HepG2 (cell line): ENCODE data around the gene KLF16. TPM values are rescaled to one million over a fixed set of nuclear protein-coding genes. Genes with fewer than 3 reads are reported as not detected.

Experiments used
- ATF7-NPFF ChIP-seq: sonication (generic); formaldehyde crosslinking; IDR thresholded peaks from 2 replicates; pipeline ENCODE4 v1.8.1; 2023; ENCODE audit warnings: mild to moderate bottlenecking, low read depth, missing genetic modification reagents, moderate library complexity
- CHD4 ChIP-seq: fragments of 200-600 bp; sonication (generic); IDR thresholded peaks from 2 replicates; pipeline ENCODE4 v1.7.0; 2017; ENCODE audit warnings: mild to moderate bottlenecking, low read length, borderline replicate concordance
- GPN1 ChIP-seq: sonication (generic); formaldehyde crosslinking; IDR thresholded peaks from 2 replicates; pipeline ENCODE4 v1.5.1; 2020; ENCODE audit warnings: missing genetic modification reagents, borderline replicate concordance
- HMGXB4 ChIP-seq, 2 experiments: sonication (generic) in 1 of 2; formaldehyde crosslinking in 1 of 2; IDR thresholded peaks; 2 replicates each; pipeline versions ENCODE4 v1.4.0 to v1.6.1; 2018 to 2020; ENCODE audit warnings: missing genetic modification reagents in 2 of 2, borderline replicate concordance in 1 of 2, low read depth in 1 of 2, mild to moderate bottlenecking in 1 of 2, missing biosample characterization in 1 of 2
- KDM3A ChIP-seq: IDR thresholded peaks from 2 replicates; pipeline ENCODE4 v1.6.1; 2018; ENCODE audit warnings: low read depth, missing compliant biosample characterization
- MBD4 ChIP-seq: IDR thresholded peaks from 2 replicates; pipeline ENCODE4 v1.6.1; 2012; ENCODE audit warnings: low read length, inconsistent platforms, borderline replicate concordance
- PATZ1 ChIP-seq: sonication (generic); formaldehyde crosslinking; IDR thresholded peaks from 2 replicates; pipeline ENCODE4 v1.4.0; 2020; ENCODE audit warnings: missing genetic modification reagents
- PHF8 ChIP-seq: sonication (generic); formaldehyde crosslinking; IDR thresholded peaks from 2 replicates; pipeline ENCODE4 v1.5.0; 2020; ENCODE audit warnings: missing genetic modification reagents
- PPARG ChIP-seq: conservative IDR thresholded peaks from 2 replicates; pipeline ENCODE4 v1.6.1; 2016; ENCODE audit warnings: missing biosample characterization, missing genetic modification reagents
- TBX2 ChIP-seq: sonication (generic); formaldehyde crosslinking; IDR thresholded peaks from 2 replicates; pipeline ENCODE4 v1.5.0; 2020; ENCODE audit warnings: missing genetic modification reagents, mild to moderate bottlenecking, borderline replicate concordance
- THRA ChIP-seq: sonication (generic); formaldehyde crosslinking; IDR thresholded peaks from 2 replicates; pipeline ENCODE4 v1.4.0; 2020; ENCODE audit warnings: missing genetic modification reagents, borderline replicate concordance
- XRCC5 ChIP-seq: fragments of 200-400 bp; formaldehyde crosslinking; optimal IDR thresholded peaks from 2 replicates; pipeline ENCODE3; 2017; ENCODE audit warnings: mild to moderate bottlenecking, low read length
- ZBTB8A ChIP-seq: sonication (generic); formaldehyde crosslinking; IDR thresholded peaks from 2 replicates; pipeline ENCODE4 v1.4.0; 2020; ENCODE audit warnings: mild to moderate bottlenecking, low read depth, missing genetic modification reagents, borderline replicate concordance
- ZC3H13 ChIP-seq: sonication (generic); formaldehyde crosslinking; IDR thresholded peaks from 2 replicates; pipeline ENCODE4 v1.8.1; 2023; ENCODE audit warnings: mild to moderate bottlenecking, missing genetic modification reagents, moderate library complexity
- ZMYM3 ChIP-seq: sonication (generic); formaldehyde crosslinking; IDR thresholded peaks from 2 replicates; pipeline ENCODE4 v1.5.1; 2020; ENCODE audit warnings: mild to moderate bottlenecking, missing genetic modification reagents
- ZNF136 ChIP-seq: sonication (generic); formaldehyde crosslinking; IDR thresholded peaks from 2 replicates; pipeline ENCODE4 v1.8.1; 2022; ENCODE audit warnings: low read depth, mild to moderate bottlenecking, moderate library complexity, missing genetic modification reagents
- ZNF234 ChIP-seq: sonication (generic); formaldehyde crosslinking; conservative IDR thresholded peaks from 2 replicates; pipeline ENCODE4 v1.5.1; 2020; ENCODE audit warnings: mild to moderate bottlenecking, missing genetic modification reagents
- ZNF678 ChIP-seq: sonication (generic); formaldehyde crosslinking; IDR thresholded peaks from 2 replicates; pipeline ENCODE4 v1.4.0; 2020; ENCODE audit warnings: mild to moderate bottlenecking, missing genetic modification reagents
- polyA plus RNA-seq, 8 experiments: library from polyadenylated mRNA; depleted of rRNA in 3 of 8; stranded (reverse) in 7 of 8; unstranded in 1 of 8; fragments of >200 nt; fragmentation: Illumina TruSeq in 4 of 8; extraction: Trizol in 4 of 8; gene quantifications; 2 replicates each; pipeline versions ENCODE4 v1.2.1 to v1.2.3, GENCODE V29; 2011 to 2016; ENCODE audit warnings: low read depth in 4 of 8, missing spikeins in 1 of 8, mixed read lengths in 1 of 8; ENCODE audit not compliant: insufficient read depth in 1 of 8
- total RNA-seq, 5 experiments: library from RNA; depleted of rRNA; stranded (reverse); fragments of >200 nt; fragmentation: Illumina TruSeq; extraction: Trizol; gene quantifications; 2 replicates each; pipeline ENCODE4 v1.2.3, GENCODE V29; 2016; ENCODE audit warnings: low read depth in 1 of 5
- TF ChIP-seq, protein P1 (sequence below): sonication (generic); formaldehyde crosslinking; IDR thresholded peaks from 2 replicates; pipeline ENCODE4 v1.8.0; 2022; ENCODE audit warnings: low read depth, missing genetic modification reagents
- TF ChIP-seq, protein P2 (sequence below): sonication (generic); formaldehyde crosslinking; conservative IDR thresholded peaks from 2 replicates; pipeline ENCODE4 v1.8.1; 2023; ENCODE audit warnings: missing genetic modification reagents
- TF ChIP-seq, protein P3 (sequence below): IDR thresholded peaks from 2 replicates; pipeline ENCODE4 v1.6.1; 2016; ENCODE audit warnings: low read depth, borderline replicate concordance

The KLF16 gene
- total and polyA plus RNA-seq, 2 of the 13 experiments (the other 11 are each of a cell fraction or from before 2014, with no cell fraction given) = 3.5 to 6.7 TPM

DNA sequence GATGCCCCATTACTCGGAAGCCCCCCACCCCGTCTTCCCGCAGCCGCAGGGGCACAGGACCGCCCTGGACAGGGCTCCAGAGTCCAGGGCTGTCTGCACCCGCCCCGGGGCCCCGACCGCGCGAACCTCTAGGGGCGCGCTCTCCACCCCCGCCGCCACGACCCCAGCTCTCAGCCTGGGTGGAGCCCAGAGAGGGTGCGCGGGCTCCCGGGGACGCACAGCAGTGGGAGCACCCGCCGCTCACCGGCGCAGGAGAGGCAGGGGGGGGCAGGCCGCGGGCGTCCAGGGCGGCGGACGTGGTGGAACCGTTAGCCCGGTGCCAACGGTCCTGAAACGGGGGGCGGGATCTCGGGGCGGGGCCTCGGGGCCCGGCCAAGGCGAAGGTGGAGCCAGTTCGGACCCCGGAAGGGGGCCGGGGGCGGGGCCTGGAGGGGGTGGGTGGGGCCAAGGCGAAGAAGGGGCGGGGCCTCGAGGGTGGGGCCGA is 51.4 kb downstream of the KLF16 start, which contains the start of gene ATP8B3 (continued):
- TF ChIP-seq, protein P1, sequence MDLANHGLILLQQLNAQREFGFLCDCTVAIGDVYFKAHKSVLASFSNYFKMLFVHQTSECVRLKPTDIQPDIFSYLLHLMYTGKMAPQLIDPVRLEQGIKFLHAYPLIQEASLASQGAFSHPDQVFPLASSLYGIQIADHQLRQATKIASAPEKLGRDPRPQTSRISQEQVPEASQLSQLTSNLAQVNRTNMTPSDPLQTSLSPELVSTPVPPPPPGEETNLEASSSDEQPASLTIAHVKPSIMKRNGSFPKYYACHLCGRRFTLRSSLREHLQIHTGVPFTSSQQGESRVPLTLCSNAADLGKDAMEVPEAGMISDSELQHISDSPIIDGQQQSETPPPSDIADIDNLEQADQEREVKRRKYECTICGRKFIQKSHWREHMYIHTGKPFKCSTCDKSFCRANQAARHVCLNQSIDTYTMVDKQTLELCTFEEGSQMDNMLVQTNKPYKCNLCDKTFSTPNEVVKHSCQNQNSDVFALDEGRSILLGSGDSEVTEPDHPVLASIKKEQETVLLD (CRISPR knock-in tag) = peak; percentile 40; the same call in 1 of the 2 replicates
- TF ChIP-seq XRCC5 (peak; percentile 9), ATF7-NPFF (CRISPR knock-in tag) (0 out of 2 replicates have a peak, but pooled peaks have one; percentile 32), PHF8 (CRISPR knock-in tag) (0 out of 2 replicates have a peak, but pooled peaks have one; percentile 53), ZC3H13 (0 out of 2 replicates have a peak, but pooled peaks have one; percentile 35), ZNF234 (CRISPR knock-in tag) (no peak), KDM3A (CRISPR knock-in tag) (no peak), TBX2 (CRISPR knock-in tag) (no peak), CHD4 (peak; percentile 56; the same call in 1 of the 2 replicates), ZNF136 (no peak), PATZ1 (CRISPR knock-in tag) (0 out of 2 replicates have a peak, but pooled peaks have one; percentile 8), PPARG (CRISPR knock-in tag) (0 out of 2 replicates have a peak, but pooled peaks have one; percentile 9), ZBTB8A (CRISPR knock-in tag) (no peak), HMGXB4 (CRISPR knock-in tag; IDR thresholded peaks at IDR 0.05; ENCODE audit: borderline replicate concordance in 1 of 2, low read depth in 1 of 2) (0 out of 4 replicates have a peak, but pooled peaks of 1 of the 2 experiments have one; percentile 4), MBD4 (no peak), THRA (no peak), GPN1 (CRISPR knock-in tag) (no peak), ZNF678 (CRISPR knock-in tag) (no peak), ZMYM3 (peak; percentile 94)
- TF ChIP-seq, protein P2, sequence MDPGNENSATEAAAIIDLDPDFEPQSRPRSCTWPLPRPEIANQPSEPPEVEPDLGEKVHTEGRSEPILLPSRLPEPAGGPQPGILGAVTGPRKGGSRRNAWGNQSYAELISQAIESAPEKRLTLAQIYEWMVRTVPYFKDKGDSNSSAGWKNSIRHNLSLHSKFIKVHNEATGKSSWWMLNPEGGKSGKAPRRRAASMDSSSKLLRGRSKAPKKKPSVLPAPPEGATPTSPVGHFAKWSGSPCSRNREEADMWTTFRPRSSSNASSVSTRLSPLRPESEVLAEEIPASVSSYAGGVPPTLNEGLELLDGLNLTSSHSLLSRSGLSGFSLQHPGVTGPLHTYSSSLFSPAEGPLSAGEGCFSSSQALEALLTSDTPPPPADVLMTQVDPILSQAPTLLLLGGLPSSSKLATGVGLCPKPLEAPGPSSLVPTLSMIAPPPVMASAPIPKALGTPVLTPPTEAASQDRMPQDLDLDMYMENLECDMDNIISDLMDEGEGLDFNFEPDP (CRISPR knock-in tag) = 0 out of 2 replicates have a peak, but pooled peaks have one; percentile 61
- TF ChIP-seq, protein P3, sequence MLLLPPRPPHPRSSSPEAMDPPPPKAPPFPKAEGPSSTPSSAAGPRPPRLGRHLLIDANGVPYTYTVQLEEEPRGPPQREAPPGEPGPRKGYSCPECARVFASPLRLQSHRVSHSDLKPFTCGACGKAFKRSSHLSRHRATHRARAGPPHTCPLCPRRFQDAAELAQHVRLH = no peak
